Esophagus (tissue), 2 donors: ENCODE measurements around the gene CCSER2. TPM values are rescaled to one million over a fixed set of nuclear protein-coding genes. Genes with fewer than 3 reads are reported as not detected.

Experiments used
- polyA plus RNA-seq, 2 donors: library from polyadenylated mRNA; stranded (reverse); fragments of 200-250 nt; gene quantifications; one replicate each; pipeline ENCODE4 v1.2.3, GENCODE V29; 2013
- donor health status: healthy with polysubstance abuse.
- donor health status: Bipolar disorder and iron deficiency.

Gene CCSER2
- polyA plus RNA-seq, 2 donors = 10.0 to 11.6 TPM

Other genes with a start within 250 kb of the CCSER2 start
- 100 to 1,000 TPM in 1 of 2 donors, 10 to 100 TPM in 1; 62.8 to 144 TPM for gene GHITM, start 189.1 kb upstream of the CCSER2 start, polyA plus RNA-seq
- 100 to 1,000 TPM; 273 to 321 TPM for gene GPR15LG, start 154.8 kb upstream of the CCSER2 start, polyA plus RNA-seq
- gene CDHR1, start 134.1 kb upstream of the CCSER2 start, polyA plus RNA-seq = 10 to 100 TPM in 1 of 2 donors, 1 to 10 TPM in 1; 5.0 to 16.1 TPM
- not detected for gene LRIT2, start 103.0 kb upstream of the CCSER2 start, polyA plus RNA-seq
- gene LRIT1, start 87.0 kb upstream of the CCSER2 start, polyA plus RNA-seq = not detected
- under 1 TPM; 0.31 to 0.33 TPM for gene RGR, start 83.5 kb upstream of the CCSER2 start, polyA plus RNA-seq